ENCODE data around the gene PDE6A.

GRCh38 chr5:149878371-149878770 lies 66.2 kb downstream of the PDE6A start:
- no peak for TF ChIP-seq CTCF (IDR thresholded peaks at IDR 0.05; ENCODE audit: insufficient read depth, low read depth, low read length)
- no peak for TF ChIP-seq EZH2 (IDR thresholded peaks at IDR 0.05; ENCODE audit: insufficient read depth, low read length)
